Panc1 (cell line): ENCODE measurements around the gene IQCH. TPM values are rescaled to one million over a fixed set of nuclear protein-coding genes. Genes with fewer than 3 reads are reported as not detected.

Source experiments
- ATAC-seq: fragments of 200-7000 bp; cut with Tn5 transposase; 2 replicates; pipeline ENCODE4 v1.9.1; 2020; ENCODE audit warnings: mild to moderate bottlenecking, moderate library complexity
- BruUV-seq: library from RNA; stranded (reverse); fragments of 400-500 nt; replicated peaks from 2 replicates; lab custom pipeline; 2021; lab: Mats Ljungman, UMichigan
- CTCF ChIA-PET: fragments of 300-600 bp; sonication (Branson Sonifier 250); formaldehyde crosslinking; loops from one replicate; lab custom pipeline; 2022; ENCODE audit warnings: antibody characterized with exemption; lab: Charles Lee
- POLR2A ChIA-PET: fragments of 300-600 bp; sonication (Branson Sonifier 250); formaldehyde crosslinking; loops from one replicate; lab custom pipeline; 2022; ENCODE audit warnings: antibody characterized with exemption; lab: Charles Lee
- DNase-seq: peaks from one replicate; pipeline ENCODE4 v3.0.0-alpha.2; 2010; ENCODE audit warnings: low read depth, low spot score
- H3K27ac ChIP-seq: 2 replicates; pipeline ENCODE4 v1.5.1; 2011; ENCODE audit warnings: mild to moderate bottlenecking, low read length, inconsistent platforms
- H3K27me3 ChIP-seq: fragments of 200-500 bp; sonication (Bioruptor generic); 2 replicates; pipeline ENCODE4 v1.6.0; 2014; ENCODE audit warnings: low read length, inconsistent platforms; ENCODE audit not compliant: control insufficient read depth, insufficient read depth
- H3K36me3 ChIP-seq: fragments of 200-500 bp; sonication (Bioruptor generic); 2 replicates; pipeline ENCODE4 v1.5.1; 2014; ENCODE audit warnings: inconsistent platforms, mild to moderate bottlenecking, low read length, moderate library complexity; ENCODE audit not compliant: control insufficient read depth, insufficient read depth
- H3K4me1 ChIP-seq: 2 replicates; pipeline ENCODE4 v1.5.1; 2011; ENCODE audit warnings: inconsistent platforms, mild to moderate bottlenecking, low read length, moderate library complexity; ENCODE audit not compliant: control insufficient read depth, insufficient read depth
- H3K4me3 ChIP-seq, 2 experiments: 2 replicates each; pipeline ENCODE4 v1.5.1; 2011 to 2012; ENCODE audit warnings: low read depth in 2 of 2, low read length in 2 of 2, mild to moderate bottlenecking in 2 of 2, inconsistent platforms in 1 of 2, moderate library complexity in 1 of 2
- H3K9me3 ChIP-seq: fragments of 200-500 bp; sonication (Bioruptor generic); 2 replicates; pipeline ENCODE4 v1.5.1; 2014; ENCODE audit warnings: low read depth, mild to moderate bottlenecking, inconsistent platforms, low read length, moderate library complexity; ENCODE audit not compliant: control insufficient read depth, insufficient read depth
- CTCF ChIP-seq: fragments of 450-650 bp; IDR thresholded peaks from 2 replicates; pipeline ENCODE4 v1.5.1; 2017; ENCODE audit warnings: mild to moderate bottlenecking
- POLR2AphosphoS5 ChIP-seq: IDR thresholded peaks from 2 replicates; pipeline ENCODE4 v1.6.1; 2012; ENCODE audit warnings: mild to moderate bottlenecking, low read depth, low read length, moderate library complexity
- REST ChIP-seq, 2 experiments: IDR thresholded peaks; 2 replicates each; pipeline ENCODE4 v1.6.1; 2011 to 2012; ENCODE audit warnings: low read depth in 2 of 2, control low read depth in 1 of 2, low read length in 1 of 2, mild to moderate bottlenecking in 1 of 2, moderate library complexity in 1 of 2; ENCODE audit not compliant: insufficient read depth in 1 of 2
- SIN3A ChIP-seq: IDR thresholded peaks from 2 replicates; pipeline ENCODE4 v1.6.1; 2012; ENCODE audit warnings: low read depth, mild to moderate bottlenecking, low read length, moderate library complexity, borderline replicate concordance; ENCODE audit not compliant: insufficient read depth
- TCF7L2 ChIP-seq: IDR thresholded peaks from 2 replicates; pipeline ENCODE4 v1.6.1; 2011; ENCODE audit warnings: mild to moderate bottlenecking, low read depth, low read length, inconsistent platforms
- in situ Hi-C: cut with HindIII; loops from 2 replicates; pipeline ENCODE4 v1.10.0; 2016; ENCODE audit warnings: low sequenced_read_pairs, low pct_unique_long_range_greater_than_20kb
- intact Hi-C: fragments of 100-400 bp; cut with micrococcal nuclease; formaldehyde crosslinking; loops from one replicate; pipeline ENCODE4 v1.10.0; 2022; ENCODE audit not compliant: unreplicated experiment
- total RNA-seq: library from RNA; stranded (reverse); gene quantifications from one replicate; pipeline ENCODE4 v1.2.1, GENCODE V29; 2021; ENCODE audit not compliant: unreplicated experiment

IQCH gene
- total RNA-seq, 1 experiment from 2014 or later: 3.9 TPM

GRCh38 chr15:67420137-67420536 is 165.6 kb downstream of the IQCH start:
- BruUV-seq: no TSS peak
- no peak for DNase-seq
- Histone ChIP-seq H3K9me3 (no peaks in the 10 kb centered on the region), H3K27me3 (no peaks in the 10 kb centered on the region), H3K4me3 (no peak overlapping the region), H3K27ac (no peak overlapping the region), H3K36me3 (no peaks in the 10 kb centered on the region), H3K4me1 (no peaks in the 10 kb centered on the region)
- intact Hi-C loops: no loop called here
- ChIA-PET CTCF (no interaction called here), POLR2A (no interaction called here)
- ATAC-seq: no peak
- TF ChIP-seq CTCF (no peak), REST (IDR thresholded peaks at IDR 0.05; ENCODE audit: insufficient read depth in 1 of 2, low read depth in 2 of 2, low read length in 1 of 2) (no peak), SIN3A (no peak), POLR2AphosphoS5 (no peak), TCF7L2 (no peak)
- in situ Hi-C loops: no loop called here

GRCh38 chr15:67421105-67421504 is 166.5 kb downstream of the IQCH start:
- intact Hi-C loops: no loop called here
- H3K27ac ChIP-seq: no peak overlapping the region
- in situ Hi-C loops: no loop called here
- H3K27me3 ChIP-seq: no peaks in the 10 kb centered on the region
- no peaks in the 10 kb centered on the region for H3K9me3 ChIP-seq
- TF ChIP-seq REST (IDR thresholded peaks at IDR 0.05; ENCODE audit: insufficient read depth in 1 of 2, low read depth in 2 of 2, low read length in 1 of 2) (no peak), CTCF (no peak), POLR2AphosphoS5 (no peak), SIN3A (no peak), TCF7L2 (no peak)
- ChIA-PET POLR2A (no interaction called here), CTCF (no interaction called here)
- no peaks in the 10 kb centered on the region for H3K36me3 ChIP-seq
- DNase-seq: no peak
- no peak overlapping the region for H3K4me3 ChIP-seq
- no peak for ATAC-seq
- no TSS peak for BruUV-seq
- no peaks in the 10 kb centered on the region for H3K4me1 ChIP-seq
